RWPE2 (cell line): ENCODE measurements around the gene SGPL1.

Source experiments
- ATAC-seq: fragments of 200-7000 bp; cut with Tn5 transposase; 3 replicates; pipeline ENCODE4 v1.9.1; 2021; ENCODE audit warnings: low read depth
- DNase-seq: peaks from one replicate; pipeline ENCODE4 v3.0.0-alpha.2; 2020; ENCODE audit warnings: low spot score
- H3K27ac ChIP-seq: fragments of 450-650 bp; 2 replicates; pipeline ENCODE4 v1.5.1; 2017; ENCODE audit warnings: mild to moderate bottlenecking; ENCODE audit not compliant: poor library complexity, severe bottlenecking
- H3K27me3 ChIP-seq: fragments of 250-450 bp; sonication (Bioruptor Pico); 2 replicates; pipeline ENCODE4 v1.5.1; 2021; ENCODE audit warnings: mild to moderate bottlenecking, moderate library complexity; ENCODE audit not compliant: insufficient read depth, poor library complexity, severe bottlenecking
- H3K36me3 ChIP-seq: fragments of 250-450 bp; sonication (Bioruptor Pico); 2 replicates; pipeline ENCODE4 v1.5.1; 2020; ENCODE audit warnings: low read depth, mild to moderate bottlenecking, moderate library complexity
- H3K4me1 ChIP-seq: fragments of 250-450 bp; sonication (Bioruptor Pico); 2 replicates; pipeline ENCODE4 v1.5.1; 2021; ENCODE audit warnings: mild to moderate bottlenecking, moderate library complexity; ENCODE audit not compliant: insufficient read depth, poor library complexity, severe bottlenecking
- H3K4me3 ChIP-seq: fragments of 250-450 bp; sonication (Bioruptor Pico); 2 replicates; pipeline ENCODE4 v1.5.1; 2021; ENCODE audit warnings: mild to moderate bottlenecking, moderate library complexity; ENCODE audit not compliant: severe bottlenecking
- H3K9me3 ChIP-seq: fragments of 250-450 bp; sonication (Bioruptor Pico); 2 replicates; pipeline ENCODE4 v1.5.1; 2021; ENCODE audit warnings: mild to moderate bottlenecking, moderate library complexity; ENCODE audit not compliant: severe bottlenecking
- TF ChIP-seq, protein P1 (sequence below): fragments of 450-650 bp; IDR thresholded peaks from one replicate; pipeline ENCODE4 v1.5.1; 2017; ENCODE audit warnings: mild to moderate bottlenecking, moderate library complexity; ENCODE audit not compliant: poor library complexity, severe bottlenecking

The SGPL1 gene

DNA sequence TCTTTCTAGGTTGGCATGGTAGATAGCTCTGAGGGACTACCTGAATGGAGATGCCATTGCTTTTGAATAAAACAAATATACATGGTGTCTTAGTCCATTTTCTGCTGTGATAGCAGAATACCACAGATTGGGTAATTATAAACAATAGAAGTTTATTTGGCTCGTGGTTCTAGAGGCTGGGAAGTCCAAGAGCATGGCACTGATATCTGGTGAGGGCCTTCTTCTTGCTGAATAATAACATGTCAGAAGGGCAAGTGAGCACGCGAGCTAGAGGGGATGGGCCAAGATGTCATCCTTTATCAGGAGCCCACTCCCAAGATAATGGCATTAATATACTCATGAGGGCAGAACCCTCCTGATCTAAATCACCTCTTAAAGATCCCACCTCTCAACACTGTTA is 21.9 kb downstream of the SGPL1 start:
- H3K36me3 ChIP-seq = peaks cover 42% of the 10 kb centered on the region
- TF ChIP-seq, protein P1, sequence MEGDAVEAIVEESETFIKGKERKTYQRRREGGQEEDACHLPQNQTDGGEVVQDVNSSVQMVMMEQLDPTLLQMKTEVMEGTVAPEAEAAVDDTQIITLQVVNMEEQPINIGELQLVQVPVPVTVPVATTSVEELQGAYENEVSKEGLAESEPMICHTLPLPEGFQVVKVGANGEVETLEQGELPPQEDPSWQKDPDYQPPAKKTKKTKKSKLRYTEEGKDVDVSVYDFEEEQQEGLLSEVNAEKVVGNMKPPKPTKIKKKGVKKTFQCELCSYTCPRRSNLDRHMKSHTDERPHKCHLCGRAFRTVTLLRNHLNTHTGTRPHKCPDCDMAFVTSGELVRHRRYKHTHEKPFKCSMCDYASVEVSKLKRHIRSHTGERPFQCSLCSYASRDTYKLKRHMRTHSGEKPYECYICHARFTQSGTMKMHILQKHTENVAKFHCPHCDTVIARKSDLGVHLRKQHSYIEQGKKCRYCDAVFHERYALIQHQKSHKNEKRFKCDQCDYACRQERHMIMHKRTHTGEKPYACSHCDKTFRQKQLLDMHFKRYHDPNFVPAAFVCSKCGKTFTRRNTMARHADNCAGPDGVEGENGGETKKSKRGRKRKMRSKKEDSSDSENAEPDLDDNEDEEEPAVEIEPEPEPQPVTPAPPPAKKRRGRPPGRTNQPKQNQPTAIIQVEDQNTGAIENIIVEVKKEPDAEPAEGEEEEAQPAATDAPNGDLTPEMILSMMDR = no peak
- H3K4me1 ChIP-seq = peaks cover 12% of the 10 kb centered on the region
- H3K9me3 ChIP-seq = no peaks in the 10 kb centered on the region
- ATAC-seq (no peak), DNase-seq (no peak)
- H3K27me3 ChIP-seq = no peaks in the 10 kb centered on the region
- no peak overlapping the region for H3K4me3 ChIP-seq
- no peak overlapping the region for H3K27ac ChIP-seq

DNA sequence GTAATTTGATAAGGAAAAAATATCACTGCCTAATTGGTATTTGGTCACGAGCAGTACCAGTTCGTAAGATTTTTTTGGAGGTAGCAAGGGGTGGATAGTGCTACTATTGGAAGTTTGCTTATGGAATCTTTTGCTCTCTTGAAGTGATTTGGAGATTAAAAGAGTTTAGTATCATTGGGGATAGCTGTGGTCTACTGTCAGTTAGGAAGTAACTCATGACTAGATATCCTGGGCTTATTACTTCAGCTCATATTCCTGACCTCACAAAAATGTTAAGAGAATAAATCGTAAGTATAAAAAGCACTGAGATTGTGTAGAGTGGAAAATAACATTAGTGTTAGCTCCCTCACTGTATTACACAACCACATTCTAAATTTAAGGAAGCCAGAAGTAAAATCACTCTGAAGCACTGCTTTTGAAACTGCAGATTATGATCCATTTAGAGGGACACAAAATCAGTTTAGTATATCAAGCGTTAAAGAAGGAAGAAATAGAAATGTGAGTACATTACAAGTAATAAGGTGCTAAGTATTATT is 22.6 kb downstream of the SGPL1 start:
- peaks cover 5% of the 10 kb centered on the region for H3K4me1 ChIP-seq
- H3K36me3 ChIP-seq = peaks cover 44% of the 10 kb centered on the region
- H3K27ac ChIP-seq = no peak overlapping the region
- no peaks in the 10 kb centered on the region for H3K9me3 ChIP-seq
- DNase-seq (no peak), ATAC-seq (no peak)
- TF ChIP-seq, protein P1 = no peak
- H3K4me3 ChIP-seq = no peak overlapping the region
- no peaks in the 10 kb centered on the region for H3K27me3 ChIP-seq

DNA sequence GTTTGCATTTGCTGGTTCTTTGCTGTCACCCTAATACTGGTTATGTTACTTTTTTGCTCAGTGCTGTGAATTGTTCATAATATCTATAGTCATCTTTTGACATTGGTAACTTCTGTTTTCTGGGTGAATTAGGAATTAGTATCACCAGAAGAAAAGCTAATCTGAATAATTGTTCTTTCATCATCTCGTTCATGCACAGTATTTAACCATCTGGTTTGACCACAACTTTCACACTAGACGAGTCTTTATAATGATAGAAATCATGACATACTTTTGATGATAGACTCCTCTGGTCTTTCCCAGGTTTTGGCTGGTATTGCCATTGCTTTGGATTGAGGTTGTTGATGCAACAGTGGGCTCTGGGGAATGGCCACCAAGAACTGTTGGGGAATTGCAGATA is 25.1 kb downstream of the SGPL1 start:
- TF ChIP-seq, protein P1 = no peak
- no peak for DNase-seq
- H3K4me3 ChIP-seq = no peak overlapping the region
- H3K27ac ChIP-seq = no peak overlapping the region
- H3K4me1 ChIP-seq = no peaks in the 10 kb centered on the region
- H3K36me3 ChIP-seq = peaks cover 49% of the 10 kb centered on the region
- H3K27me3 ChIP-seq = no peaks in the 10 kb centered on the region
- no peaks in the 10 kb centered on the region for H3K9me3 ChIP-seq
- no peak for ATAC-seq

DNA sequence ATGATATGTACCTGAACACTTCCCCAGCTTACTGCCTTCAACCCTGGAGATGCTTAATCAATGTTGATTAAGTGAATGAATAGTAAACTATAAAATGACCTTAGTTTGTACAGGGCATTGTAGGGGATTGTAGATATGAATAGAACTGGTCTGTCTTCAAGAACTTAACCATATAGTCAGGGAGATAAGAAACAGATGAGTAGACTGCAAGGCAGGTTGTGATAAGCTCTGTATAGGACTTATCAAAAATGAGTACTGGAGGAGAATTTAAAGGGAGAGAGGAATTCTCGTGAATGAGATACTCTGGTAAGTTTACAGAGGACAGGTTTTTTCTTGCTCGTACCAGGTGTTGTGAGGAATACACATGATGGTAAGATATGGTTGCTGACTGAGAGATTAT is 27.6 kb downstream of the SGPL1 start:
- no peaks in the 10 kb centered on the region for H3K27me3 ChIP-seq
- no peak for ATAC-seq
- no peaks in the 10 kb centered on the region for H3K4me1 ChIP-seq
- TF ChIP-seq, protein P1 = no peak
- H3K9me3 ChIP-seq = no peaks in the 10 kb centered on the region
- H3K4me3 ChIP-seq = no peak overlapping the region
- no peak overlapping the region for H3K27ac ChIP-seq
- DNase-seq = no peak
- H3K36me3 ChIP-seq = peaks cover 58% of the 10 kb centered on the region

DNA sequence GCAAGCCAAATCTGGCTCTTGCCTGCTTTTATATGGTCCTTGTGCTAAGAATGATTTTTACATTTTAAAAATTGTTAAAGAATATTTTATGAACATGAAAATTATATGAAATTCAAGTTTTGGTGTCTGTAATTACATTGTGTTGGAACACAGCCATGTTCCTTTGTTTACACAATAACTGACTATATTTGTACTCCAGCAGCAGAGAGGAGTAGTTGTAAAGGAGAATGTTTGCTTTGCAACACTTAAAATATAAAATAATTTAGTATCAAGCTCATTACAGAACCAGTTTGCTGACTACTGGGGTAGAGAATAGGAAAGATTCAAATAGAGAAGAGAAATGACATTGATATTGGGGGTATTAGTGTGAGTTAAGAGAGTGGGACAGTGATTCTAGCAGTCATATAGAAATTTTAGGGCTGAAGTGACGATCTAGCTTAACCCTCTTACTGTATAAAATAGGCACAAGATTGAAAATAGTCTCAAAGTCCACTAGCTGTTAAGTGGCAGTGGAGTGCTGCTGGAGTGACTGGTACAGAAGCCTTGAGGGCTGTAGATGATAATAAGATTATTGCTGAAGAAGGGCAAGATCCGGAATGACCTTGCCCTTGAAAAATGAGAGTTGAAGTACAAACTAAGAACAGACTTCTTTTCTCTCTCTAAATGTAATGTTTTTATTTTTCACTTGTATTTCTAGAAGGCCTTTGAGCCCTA is 28.2 kb downstream of the SGPL1 start:
- H3K27ac ChIP-seq = no peak overlapping the region
- ATAC-seq (no peak), DNase-seq (no peak)
- H3K27me3 ChIP-seq = no peaks in the 10 kb centered on the region
- H3K9me3 ChIP-seq = no peaks in the 10 kb centered on the region
- no peaks in the 10 kb centered on the region for H3K4me1 ChIP-seq
- H3K36me3 ChIP-seq = peaks cover 56% of the 10 kb centered on the region
- TF ChIP-seq, protein P1 = no peak
- H3K4me3 ChIP-seq = no peak overlapping the region
